Measurements from ENCODE around the gene ZNRF1.
"Not testable (repeated sequence)": the region's sequence is repeated elsewhere in the genome, so short reads cannot be mapped to it uniquely, and the experiment has no call there.

Gene ZNRF1

DNA sequence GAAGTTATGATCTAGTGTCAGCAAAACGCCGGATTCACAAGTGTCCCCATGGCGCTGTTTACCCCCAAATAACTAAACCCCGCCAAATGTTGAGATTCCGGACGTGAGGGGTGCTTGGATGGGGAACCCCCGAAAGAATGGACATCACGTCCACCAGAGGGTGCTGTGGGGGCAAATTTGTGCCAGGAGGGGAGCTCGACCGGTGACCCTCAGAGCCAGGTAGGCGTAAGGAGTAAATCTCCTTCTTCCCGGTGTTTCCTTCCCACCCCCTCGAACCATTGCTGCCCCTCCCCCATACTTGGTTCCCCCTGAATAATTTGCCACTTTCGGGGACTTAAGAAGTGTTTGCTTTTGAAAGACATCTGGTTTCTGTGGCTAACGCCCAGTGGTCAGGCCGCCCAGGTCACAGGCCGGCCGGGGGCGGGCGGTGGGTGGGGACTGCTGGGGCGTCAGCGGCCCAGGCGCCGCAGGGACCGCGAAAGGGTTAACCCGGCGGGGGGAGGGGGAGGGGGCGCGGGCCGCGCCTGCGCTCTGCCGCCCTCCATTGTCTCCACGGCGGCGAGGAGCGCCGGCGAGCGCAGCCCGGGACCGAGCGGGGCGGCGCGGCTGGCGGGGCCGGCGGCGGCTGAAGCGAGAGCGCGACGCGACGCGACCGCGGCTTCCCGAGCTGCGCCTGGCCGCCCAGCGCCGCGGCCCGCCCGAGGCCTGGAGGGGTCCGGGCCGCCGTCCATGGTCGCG lies at the start of gene ZNRF1:
Gene ZNRF1, plus strand, starts transcription at position 544 of the 738 bp plus-strand sequence. CDS start 648 bp downstream, outside the sequence.
- DNase-seq (ENCODE audit: low spot score), result peak; percentile 93

DNA sequence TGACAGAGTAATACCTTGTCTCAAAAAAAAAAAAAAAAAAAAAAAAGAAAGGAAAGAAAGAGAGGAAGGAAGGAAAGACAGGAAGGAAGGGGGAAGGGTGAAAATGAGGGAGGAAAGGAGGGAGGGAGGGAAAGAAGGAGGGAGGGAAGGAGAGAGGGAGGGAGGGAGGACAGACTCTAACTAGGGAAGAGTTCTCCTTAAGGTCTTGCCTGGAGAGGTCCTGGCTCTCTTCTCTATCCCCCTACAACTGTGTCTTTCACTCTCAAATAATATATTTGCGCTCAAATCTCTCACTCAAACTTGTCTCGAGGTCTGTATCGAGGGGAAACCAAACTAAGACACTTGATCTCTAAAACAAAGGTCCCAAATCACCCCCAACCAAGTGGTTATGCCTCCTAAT lies 49.5 kb upstream of the ZNRF1 start:
- no peak for DNase-seq (ENCODE audit: low spot score)

DNA sequence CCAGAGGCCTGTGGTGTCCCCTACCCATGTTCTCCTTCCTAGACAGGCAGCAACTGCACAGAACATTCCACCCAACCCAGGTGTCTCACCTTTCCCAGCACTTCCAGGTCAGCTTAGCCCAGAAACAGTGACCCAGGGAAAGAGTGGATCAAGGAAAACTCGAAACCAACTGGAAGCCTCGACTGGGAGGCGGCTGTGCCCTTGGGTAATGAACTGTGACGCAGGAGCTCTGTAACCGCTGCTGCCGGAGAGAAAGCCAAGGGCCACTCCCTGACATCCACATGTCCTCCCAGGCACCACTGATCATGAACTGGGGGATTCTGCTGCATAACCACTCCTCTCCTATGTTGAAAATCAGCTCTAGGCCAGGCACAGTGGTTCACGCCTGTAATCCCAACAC lies 48.3 kb upstream of the ZNRF1 start:
- DNase-seq (ENCODE audit: low spot score), result no peak

- DNase-seq (ENCODE audit: low spot score), result no peak
Measured at GRCh38 chr16:74951206-74951605, 47.6 kb upstream of the ZNRF1 start.

- no peak for DNase-seq (ENCODE audit: low spot score)
Measured at GRCh38 chr16:74951681-74952080, 47.1 kb upstream of the ZNRF1 start.

- DNase-seq (ENCODE audit: low spot score), result peak; percentile 36
Measured at GRCh38 chr16:74954763-74955162, 44.1 kb upstream of the ZNRF1 start.

- DNase-seq (ENCODE audit: low spot score), result no peak
Measured at GRCh38 chr16:74973304-74973703, 25.5 kb upstream of the ZNRF1 start.

- DNase-seq (ENCODE audit: low spot score), result no peak
Measured at GRCh38 chr16:74975591-74975990, 23.2 kb upstream of the ZNRF1 start.

- no peak for DNase-seq (ENCODE audit: low spot score)
Measured at GRCh38 chr16:74982256-74982655, 16.6 kb upstream of the ZNRF1 start.

DNA sequence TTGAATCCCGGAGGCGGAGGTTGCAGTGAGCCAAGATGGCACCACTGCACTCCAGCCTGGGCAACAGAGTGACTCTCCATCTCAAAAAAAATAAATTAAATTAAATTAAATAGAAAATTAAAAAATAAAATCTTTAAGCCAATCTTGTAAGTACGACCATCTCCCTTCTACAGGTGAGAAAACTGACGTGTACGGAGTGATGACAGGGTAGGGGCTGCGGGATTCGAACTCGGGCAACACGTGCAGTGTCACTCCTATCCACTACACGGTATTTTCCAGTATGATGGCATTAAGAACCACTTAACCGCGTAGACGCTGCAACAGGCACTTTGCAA lies 14.7 kb upstream of the ZNRF1 start:
- DNase-seq (ENCODE audit: low spot score), result no peak

DNA sequence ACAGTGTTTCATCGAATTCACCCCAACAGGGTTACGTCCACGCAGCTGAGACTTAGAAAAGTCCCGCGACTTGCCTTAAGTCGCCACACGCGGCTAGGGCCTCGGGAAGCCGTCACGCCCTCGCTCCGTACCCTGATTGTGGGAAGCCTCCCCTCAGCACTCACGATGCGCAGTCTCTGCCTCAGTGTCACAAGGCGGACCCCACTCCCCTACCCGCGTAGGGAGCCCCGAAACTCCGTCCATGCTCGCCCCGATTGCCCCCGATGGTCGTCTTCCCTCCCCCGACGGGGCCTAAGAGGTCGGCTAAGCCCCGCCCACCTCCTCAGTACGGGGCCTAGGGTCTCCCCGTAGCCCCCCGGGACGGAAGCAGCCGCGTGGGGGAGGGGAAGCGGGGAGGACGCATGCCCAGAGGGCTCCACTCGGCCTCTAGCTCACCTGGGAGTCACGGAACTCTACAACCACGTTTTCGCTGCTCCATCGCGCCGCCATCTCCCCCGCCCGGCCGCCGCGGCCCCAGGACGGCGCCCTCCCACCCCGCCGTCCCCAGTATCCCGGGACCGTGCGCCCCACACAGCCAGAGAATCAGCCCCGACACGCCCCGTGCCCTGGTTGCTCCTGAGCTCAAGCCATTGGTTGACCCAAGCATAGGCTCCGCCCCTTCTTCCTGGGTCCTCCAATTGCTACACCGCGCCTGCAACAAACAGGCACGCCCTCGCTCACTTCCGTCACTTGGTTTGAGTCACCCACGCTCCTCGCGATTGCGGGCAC lies 14.1 kb upstream of the ZNRF1 start, which contains the start of gene WDR59:
Gene WDR59, minus strand, starts transcription at position 595 of the 768 bp plus-strand sequence. Its CDS starts 106 bp downstream, at position 489.
- peak; percentile 100 for DNase-seq (ENCODE audit: low spot score)

- no peak for DNase-seq (ENCODE audit: low spot score)
Measured at GRCh38 chr16:74987027-74987681, 11.7 kb upstream of the ZNRF1 start.

DNA sequence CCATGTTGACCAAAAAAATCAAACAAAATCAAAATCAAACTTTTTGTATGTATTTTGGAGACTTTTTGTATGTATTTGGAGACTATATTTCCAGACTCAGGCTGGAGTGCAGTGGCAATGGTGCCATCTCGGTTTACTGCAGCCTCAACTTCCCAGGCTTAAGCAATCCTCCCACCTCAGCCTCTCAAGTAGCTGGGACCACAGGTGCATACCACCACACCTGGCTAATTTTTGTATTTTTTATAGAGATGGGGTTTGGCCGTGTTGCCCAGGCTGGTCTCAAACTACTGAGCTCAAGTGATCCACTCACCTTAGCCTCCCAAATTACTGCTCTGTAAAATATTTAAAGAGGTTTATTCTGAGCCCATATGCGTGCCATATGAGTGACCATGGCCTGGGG lies 9.0 kb upstream of the ZNRF1 start:
- not testable (repeated sequence) for DNase-seq (ENCODE audit: low spot score)

DNA sequence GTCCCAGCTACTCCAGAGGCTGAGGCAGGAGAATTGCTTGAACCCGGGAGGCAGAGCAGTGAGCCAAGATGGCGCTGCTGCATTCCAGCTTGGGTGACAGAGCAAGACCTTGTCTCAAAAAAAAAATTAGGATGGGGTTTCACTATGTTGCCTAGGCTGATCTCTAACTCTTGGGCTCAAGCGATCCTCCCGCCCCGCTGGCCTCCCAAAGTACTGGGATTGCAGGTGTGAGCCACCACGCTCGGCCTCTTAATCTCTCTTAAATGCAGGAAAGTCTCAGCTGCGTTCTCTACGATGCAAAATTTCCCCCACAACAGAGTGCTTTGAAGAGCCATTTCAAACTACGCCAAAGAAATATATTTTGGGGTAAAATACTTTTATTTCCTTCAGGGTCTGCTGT lies 8.0 kb upstream of the ZNRF1 start:
- no peak for DNase-seq (ENCODE audit: low spot score)

DNA sequence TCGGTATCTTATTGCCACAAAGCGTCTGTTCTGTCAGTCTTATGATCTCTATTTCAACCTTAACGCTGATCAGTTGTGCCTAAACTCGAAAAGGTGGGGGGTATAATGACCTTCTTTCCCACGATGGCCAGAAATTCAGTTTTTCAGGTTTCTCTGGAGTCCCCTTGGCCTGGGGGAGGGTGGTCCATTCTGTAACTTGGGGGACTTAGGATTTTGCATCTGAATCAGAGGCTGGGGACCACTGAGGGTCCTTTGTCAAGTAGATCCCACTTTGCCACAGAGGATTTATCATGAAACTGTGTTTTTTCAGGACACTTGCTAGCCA lies 7.6 kb upstream of the ZNRF1 start:
- DNase-seq (ENCODE audit: low spot score), result no peak

- DNase-seq (ENCODE audit: low spot score), result peak; percentile 39
Measured at GRCh38 chr16:74991593-74992403, 7.0 kb upstream of the ZNRF1 start.

DNA sequence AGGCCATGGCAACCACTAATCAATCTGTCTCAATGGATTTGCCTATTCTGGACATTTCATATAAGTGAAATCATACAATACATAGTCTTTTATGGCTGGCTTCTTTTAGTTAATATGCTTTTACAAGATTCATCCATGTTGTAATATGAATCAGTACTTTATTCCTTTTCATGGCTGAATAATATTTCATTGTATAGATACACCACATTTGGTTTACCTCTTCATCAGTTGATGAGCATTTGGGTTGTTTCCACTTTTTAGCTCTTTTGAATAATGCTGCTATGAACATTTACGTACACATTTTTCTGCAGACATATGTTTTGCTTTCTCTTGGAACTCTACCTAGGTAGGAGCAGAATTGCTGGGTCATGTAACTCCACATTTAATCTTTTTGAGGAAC lies 2.8 kb upstream of the ZNRF1 start:
- DNase-seq (ENCODE audit: low spot score), result no peak

GRCh38 chr16:74997042-74997491 lies 1.8 kb upstream of the ZNRF1 start:
- no peak for DNase-seq (ENCODE audit: low spot score)

DNA sequence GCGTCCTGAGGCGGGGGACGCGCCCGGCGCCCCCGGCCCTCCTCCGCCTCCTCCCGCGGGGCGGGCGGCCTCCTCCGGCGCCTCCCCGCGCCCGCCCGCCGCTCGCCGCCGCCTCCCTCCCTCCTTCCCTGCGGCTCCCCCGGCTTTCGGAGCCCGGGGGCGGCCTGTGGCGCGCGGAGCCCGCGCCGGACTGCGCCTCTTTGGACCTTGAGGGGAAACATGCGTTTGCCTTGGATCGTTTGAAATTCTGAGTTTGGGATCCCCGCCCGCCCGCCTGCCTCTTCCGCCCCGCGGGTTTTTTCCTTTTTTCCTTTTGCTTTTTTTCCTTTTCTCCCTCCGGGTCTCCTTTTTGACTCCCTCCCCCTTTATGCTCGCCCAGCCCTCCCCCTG lies 390 bp downstream of the ZNRF1 start:
- DNase-seq (ENCODE audit: low spot score), result peak; percentile 42

DNA sequence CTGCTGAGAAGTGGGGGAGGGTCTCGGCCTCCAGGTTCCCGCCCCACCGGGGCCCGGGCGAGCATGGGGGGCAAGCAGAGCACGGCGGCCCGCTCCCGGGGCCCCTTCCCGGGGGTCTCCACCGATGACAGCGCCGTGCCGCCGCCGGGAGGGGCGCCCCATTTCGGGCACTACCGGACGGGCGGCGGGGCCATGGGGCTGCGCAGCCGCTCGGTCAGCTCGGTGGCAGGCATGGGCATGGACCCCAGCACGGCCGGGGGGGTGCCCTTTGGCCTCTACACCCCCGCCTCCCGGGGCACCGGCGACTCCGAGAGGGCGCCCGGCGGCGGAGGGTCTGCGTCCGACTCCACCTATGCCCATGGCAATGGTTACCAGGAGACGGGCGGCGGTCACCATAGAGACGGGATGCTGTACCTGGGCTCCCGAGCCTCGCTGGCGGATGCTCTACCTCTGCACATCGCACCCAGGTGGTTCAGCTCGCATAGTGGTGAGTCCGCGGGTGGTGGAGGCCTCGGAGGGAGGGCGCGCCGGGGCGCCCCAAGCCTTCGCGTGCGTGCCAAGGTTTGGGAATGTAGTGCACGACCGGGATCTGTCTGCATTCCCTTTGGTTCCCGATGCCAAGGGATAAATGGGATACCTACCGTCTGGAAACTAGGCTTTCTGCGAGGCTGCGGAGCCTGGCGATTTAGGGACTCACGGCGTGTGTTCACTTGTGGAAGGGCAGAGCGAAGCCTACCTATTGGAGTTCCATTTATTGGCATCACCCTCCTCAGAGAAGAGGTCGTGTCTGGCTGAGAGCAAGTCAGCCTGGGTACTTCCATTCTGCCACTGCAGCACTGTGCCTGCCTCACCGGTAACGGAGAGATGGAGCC lies 1.0 kb downstream of the ZNRF1 start:
- peak; percentile 57 for DNase-seq (ENCODE audit: low spot score)

- peak; percentile 75 for DNase-seq (ENCODE audit: low spot score)
Measured at GRCh38 chr16:75000481-75001081, 1.8 kb downstream of the ZNRF1 start.
